ENCODE measurements around the gene RNF213.

RNF213 gene

DNA sequence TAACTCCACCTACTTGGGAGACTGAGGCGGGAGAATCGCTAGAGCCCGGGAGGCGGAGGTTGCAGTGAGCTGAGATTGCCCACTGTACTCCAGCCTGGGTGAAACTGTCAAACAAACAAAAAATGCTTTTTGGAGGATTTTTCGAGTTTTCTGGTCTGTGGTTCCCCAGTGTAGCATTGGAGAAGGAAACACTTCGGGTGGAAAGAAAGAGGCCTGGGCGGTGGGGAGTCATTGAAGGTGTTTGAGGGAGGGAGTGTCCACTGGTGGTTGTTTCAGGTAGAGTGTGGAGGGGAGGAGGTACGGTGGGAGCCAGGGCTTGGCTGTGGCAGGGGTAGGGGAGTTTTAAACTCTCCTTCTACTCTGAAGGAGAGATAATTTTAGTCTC, 1.2 kb downstream of the RNF213 start:
- TF ChIP-seq, protein P1, sequence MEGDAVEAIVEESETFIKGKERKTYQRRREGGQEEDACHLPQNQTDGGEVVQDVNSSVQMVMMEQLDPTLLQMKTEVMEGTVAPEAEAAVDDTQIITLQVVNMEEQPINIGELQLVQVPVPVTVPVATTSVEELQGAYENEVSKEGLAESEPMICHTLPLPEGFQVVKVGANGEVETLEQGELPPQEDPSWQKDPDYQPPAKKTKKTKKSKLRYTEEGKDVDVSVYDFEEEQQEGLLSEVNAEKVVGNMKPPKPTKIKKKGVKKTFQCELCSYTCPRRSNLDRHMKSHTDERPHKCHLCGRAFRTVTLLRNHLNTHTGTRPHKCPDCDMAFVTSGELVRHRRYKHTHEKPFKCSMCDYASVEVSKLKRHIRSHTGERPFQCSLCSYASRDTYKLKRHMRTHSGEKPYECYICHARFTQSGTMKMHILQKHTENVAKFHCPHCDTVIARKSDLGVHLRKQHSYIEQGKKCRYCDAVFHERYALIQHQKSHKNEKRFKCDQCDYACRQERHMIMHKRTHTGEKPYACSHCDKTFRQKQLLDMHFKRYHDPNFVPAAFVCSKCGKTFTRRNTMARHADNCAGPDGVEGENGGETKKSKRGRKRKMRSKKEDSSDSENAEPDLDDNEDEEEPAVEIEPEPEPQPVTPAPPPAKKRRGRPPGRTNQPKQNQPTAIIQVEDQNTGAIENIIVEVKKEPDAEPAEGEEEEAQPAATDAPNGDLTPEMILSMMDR (IDR thresholded peaks at IDR 0.05): no peak
- Histone ChIP-seq H3K4me1 (ENCODE audit: control insufficient read depth in 1 of 2, insufficient read depth in 1 of 2, low read depth in 1 of 2, low read length in 1 of 2) (peaks cover 45 to 49% of the 10 kb centered on the region in 2 experiments), H3K4me3 (ENCODE audit: low read depth in 1 of 2, low read length in 1 of 2) (peak overlapping the region; percentile 94 to 97), H3K27ac (peak overlapping the region; percentile 98), H3K36me3 (peaks cover 24% of the 10 kb centered on the region), H3K9me3 (no peaks in the 10 kb centered on the region), H3K27me3 (peaks cover 5% of the 10 kb centered on the region)

DNA sequence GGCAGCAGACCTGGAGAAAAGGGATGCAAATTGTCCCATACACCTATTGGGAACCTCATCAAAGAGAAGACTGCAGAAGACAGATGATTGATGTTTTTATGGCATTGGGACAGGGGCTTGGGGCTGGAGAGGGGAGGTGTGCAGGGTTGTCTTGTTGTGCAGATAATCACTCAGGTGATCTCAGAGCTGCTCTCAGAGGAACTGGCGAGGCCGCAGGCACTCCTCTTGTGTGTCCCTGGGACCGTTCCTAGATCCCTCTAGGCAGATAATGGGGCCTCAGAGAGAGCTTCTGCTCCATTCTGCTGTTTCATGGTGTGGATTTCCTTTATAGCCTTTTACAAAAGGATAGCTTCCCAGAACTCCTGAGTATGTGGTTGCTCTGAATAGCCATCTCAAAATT, 1.6 kb downstream of the RNF213 start:
- peak overlapping the region; percentile 98 for H3K27ac ChIP-seq
- H3K36me3 ChIP-seq: peaks cover 25% of the 10 kb centered on the region
- H3K4me3 ChIP-seq (ENCODE audit: low read depth in 1 of 2, low read length in 1 of 2): peak overlapping the region; percentile 94 to 97

DNA sequence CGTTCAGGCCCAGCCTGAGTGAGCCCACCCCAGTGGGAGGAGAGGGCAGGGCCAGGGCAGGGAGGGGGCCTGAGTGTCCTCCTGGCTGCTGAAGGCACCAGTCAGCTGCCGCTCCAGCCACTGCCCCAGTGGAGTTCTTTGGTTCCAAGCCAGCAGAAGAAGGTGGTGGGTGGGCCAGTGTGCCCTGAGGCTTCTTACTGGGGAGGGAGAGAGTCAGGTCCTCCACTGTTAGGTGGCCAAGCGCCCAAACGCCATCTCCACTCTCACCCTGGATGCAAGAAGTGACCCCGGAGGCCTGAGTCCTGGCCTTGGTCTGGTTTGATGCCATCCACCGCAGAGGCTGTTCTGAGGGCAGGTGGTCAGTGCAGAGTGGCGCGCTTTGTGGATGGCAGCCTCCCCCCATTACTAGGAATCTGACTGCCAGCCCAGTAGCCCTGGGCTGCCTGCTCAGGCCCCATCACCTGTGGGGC, 2.2 kb downstream of the RNF213 start:
- H3K4me3 ChIP-seq (ENCODE audit: low read depth in 1 of 2, low read length in 1 of 2): peak overlapping the region; percentile 94 to 97
- H3K27ac ChIP-seq: peak overlapping the region; percentile 98

More for the DNA sequence above, 1.6 kb downstream of the RNF213 start:
- peaks cover 45 to 49% of the 10 kb centered on the region in 2 experiments for H3K4me1 ChIP-seq (ENCODE audit: control insufficient read depth in 1 of 2, insufficient read depth in 1 of 2, low read depth in 1 of 2, low read length in 1 of 2)
- H3K9me3 ChIP-seq: no peaks in the 10 kb centered on the region
- TF ChIP-seq, protein P1 (IDR thresholded peaks at IDR 0.05): no peak
- peaks cover 5% of the 10 kb centered on the region for H3K27me3 ChIP-seq

DNA sequence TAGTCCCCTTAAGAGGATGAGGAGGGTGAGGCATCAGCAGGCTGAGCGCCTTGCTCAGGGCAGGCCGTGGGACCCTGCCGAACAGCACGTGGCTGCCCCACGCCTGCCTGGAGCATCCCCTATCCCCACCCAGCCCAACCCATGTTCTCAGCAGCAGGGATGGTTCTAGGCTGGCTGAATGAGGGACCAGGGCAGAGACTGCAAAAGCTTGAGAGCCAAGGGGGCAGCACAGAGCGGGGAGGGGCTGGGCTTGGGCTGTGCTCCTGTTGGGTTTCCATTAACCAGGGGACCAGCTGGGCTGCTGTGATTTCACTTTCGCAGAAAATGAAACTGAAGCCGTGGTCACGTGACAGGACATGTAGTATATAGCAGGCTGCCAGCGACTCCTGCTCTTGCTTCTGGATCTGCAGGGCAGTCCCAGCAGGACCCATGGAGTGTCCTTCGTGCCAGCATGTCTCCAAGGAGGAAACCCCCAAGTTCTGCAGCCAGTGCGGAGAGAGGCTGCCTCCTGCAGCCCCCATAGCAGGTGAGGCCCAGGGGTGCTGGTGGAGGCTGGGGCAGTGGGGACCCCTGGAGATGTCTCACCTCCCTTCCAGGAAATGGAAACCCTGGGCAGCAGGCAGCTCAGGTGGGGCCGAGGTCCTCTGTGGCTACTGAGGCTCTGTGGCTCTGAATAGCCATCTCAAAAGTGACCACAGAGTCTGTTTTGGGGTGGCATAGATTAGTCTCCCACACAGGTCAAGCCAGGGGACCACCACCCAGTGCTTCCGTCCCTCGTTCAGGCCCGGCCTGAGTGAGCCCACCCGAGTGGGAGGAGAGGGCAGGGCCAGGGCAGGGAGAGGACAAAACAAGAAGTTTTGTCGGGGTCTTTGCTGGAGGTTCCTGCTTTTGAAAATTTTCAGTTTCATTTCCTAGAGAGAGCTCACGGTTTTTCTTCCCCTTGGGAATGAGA, 2.9 kb downstream of the RNF213 start:
- H3K27me3 ChIP-seq: peaks cover 5% of the 10 kb centered on the region
- H3K4me1 ChIP-seq (ENCODE audit: control insufficient read depth in 1 of 2, insufficient read depth in 1 of 2, low read depth in 1 of 2, low read length in 1 of 2): peaks cover 45 to 49% of the 10 kb centered on the region in 2 experiments
- TF ChIP-seq, protein P1 (IDR thresholded peaks at IDR 0.05): peak; percentile 43
- H3K4me3 ChIP-seq (ENCODE audit: low read depth in 1 of 2, low read length in 1 of 2): peak overlapping the region; percentile 94 to 97
- H3K27ac ChIP-seq: peak overlapping the region; percentile 98
- H3K9me3 ChIP-seq: no peaks in the 10 kb centered on the region
- peaks cover 28% of the 10 kb centered on the region for H3K36me3 ChIP-seq

More for the DNA sequence above, 2.2 kb downstream of the RNF213 start:
- Histone ChIP-seq H3K9me3 (no peaks in the 10 kb centered on the region), H3K27me3 (peaks cover 5% of the 10 kb centered on the region), H3K36me3 (peaks cover 25% of the 10 kb centered on the region), H3K4me1 (ENCODE audit: control insufficient read depth in 1 of 2, insufficient read depth in 1 of 2, low read depth in 1 of 2, low read length in 1 of 2) (peaks cover 45 to 49% of the 10 kb centered on the region in 2 experiments)
- TF ChIP-seq, protein P1 (IDR thresholded peaks at IDR 0.05): no peak

DNA sequence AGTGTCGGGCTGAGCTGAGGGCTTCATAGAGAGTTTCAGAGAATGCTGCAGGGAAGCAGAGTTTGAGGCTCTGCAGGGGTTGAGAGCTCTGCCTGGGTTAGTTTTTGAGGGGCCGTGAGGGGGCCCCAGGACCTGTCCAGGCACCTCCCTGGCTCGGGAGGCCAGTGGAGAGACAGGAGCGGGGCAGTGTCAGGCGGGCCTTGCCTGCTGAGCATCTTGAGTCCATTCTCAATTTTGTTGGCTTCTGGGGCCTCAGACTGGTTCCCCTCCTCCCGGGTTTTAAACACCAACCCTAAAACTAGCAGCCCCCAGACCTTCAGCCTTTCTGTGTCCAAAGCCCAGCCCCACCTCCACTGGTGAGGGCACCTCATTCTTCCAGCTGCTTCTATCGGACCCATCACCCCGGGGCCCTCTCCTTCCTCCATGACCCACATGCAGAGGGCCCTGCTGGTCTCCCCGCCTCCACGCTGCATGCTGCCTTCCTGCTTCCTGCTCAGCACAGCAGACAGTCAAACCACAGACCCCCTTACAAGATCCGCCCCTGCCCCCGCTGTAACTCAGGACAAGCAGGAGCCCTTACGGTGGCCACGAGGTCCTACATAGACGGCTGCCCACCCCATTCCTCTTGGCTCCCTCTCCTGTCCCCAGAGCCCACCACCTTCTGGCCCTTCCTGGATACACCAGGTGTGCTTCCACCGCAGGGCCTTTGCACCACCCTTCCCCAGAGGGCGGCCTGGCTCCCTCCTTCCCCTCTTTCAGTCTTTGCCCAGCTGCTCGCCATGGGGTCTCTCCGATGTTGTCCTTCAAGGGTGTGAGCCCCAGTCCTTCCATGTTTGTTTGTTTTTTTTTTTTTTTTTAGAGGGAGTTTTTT, 3.8 kb downstream of the RNF213 start:
- no peaks in the 10 kb centered on the region for H3K9me3 ChIP-seq
- TF ChIP-seq, protein P1 (IDR thresholded peaks at IDR 0.05): no peak
- H3K27ac ChIP-seq: peak overlapping the region; percentile 98
- H3K36me3 ChIP-seq: peaks cover 37% of the 10 kb centered on the region
- peaks cover 3% of the 10 kb centered on the region for H3K27me3 ChIP-seq
- peaks cover 43 to 48% of the 10 kb centered on the region in 2 experiments for H3K4me1 ChIP-seq (ENCODE audit: control insufficient read depth in 1 of 2, insufficient read depth in 1 of 2, low read depth in 1 of 2, low read length in 1 of 2)
- peak overlapping the region; percentile 94 to 97 for H3K4me3 ChIP-seq (ENCODE audit: low read depth in 1 of 2, low read length in 1 of 2)
